ENCODE data around the gene LHX4.
"Not testable (repeated sequence)": the region's sequence is repeated elsewhere in the genome, so short reads cannot be mapped to it uniquely, and the experiment has no call there.

The LHX4 gene

DNA sequence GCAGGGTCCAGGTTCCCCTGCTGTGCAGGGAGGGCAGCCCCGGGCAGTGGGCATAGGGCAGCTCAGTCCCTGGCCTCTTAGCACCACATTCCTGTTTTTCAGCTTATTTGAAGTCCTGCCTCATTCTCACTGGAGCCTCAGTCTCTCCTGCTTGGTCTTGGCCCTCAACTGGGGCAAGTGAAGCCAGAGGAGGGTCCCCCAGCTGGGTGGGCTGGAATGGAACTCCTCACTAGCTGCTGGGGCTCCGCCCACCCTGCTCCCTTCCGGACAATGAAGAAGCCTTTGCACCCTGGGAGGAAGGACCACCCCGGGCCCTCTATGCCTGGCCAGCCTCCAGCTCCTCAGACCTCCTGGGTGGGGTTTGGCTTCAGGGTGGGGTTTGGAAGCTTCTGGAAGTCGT lies 32.8 kb upstream of the LHX4 start:
- DNase-seq (ENCODE audit: low read depth, low spot score), result no peak

DNA sequence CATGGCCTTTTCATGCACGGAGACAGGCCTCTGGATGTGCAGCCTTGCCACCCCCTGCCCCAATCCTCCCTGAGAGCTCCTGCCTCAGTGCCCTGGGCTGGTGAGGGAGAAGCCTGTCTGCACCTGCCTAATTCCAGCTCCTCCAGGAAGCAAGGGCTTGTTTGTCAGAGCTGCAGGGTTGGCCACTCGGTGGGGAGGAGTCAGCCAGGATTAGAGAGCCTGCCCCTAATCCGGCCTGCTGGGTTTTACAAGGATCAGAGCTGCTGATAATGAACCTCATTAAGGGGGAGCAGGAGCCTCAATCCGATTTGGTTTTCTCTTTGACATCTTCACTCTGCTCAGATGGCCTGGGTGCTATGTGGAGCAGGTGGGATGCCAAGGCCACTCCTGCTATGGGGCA lies 31.9 kb upstream of the LHX4 start:
- no peak for DNase-seq (ENCODE audit: low read depth, low spot score)

DNA sequence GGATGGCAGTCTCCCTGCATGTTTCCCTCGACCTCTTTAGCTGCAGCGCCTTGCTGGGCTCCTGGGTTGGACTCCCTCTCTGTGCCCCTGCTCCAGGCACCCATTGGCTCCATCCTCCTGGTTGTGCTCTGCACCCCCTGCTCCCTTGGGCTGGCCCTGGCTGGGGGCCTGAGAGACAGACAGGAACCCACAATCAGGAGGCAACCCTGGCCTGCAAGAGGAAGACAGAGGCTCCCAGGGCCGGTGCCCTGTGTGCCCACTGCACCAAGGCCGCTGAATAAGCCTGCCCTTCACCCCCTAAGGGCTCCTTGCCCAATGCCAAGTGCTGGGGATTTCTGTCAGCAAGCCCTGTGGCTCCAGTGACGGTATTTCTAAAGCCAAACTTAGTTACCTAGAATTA lies 31.5 kb upstream of the LHX4 start:
- no peak for DNase-seq (ENCODE audit: low read depth, low spot score)

GRCh38 chr1:180199018-180199417 lies 31.0 kb upstream of the LHX4 start:
- DNase-seq (ENCODE audit: low read depth, low spot score), result no peak

DNA sequence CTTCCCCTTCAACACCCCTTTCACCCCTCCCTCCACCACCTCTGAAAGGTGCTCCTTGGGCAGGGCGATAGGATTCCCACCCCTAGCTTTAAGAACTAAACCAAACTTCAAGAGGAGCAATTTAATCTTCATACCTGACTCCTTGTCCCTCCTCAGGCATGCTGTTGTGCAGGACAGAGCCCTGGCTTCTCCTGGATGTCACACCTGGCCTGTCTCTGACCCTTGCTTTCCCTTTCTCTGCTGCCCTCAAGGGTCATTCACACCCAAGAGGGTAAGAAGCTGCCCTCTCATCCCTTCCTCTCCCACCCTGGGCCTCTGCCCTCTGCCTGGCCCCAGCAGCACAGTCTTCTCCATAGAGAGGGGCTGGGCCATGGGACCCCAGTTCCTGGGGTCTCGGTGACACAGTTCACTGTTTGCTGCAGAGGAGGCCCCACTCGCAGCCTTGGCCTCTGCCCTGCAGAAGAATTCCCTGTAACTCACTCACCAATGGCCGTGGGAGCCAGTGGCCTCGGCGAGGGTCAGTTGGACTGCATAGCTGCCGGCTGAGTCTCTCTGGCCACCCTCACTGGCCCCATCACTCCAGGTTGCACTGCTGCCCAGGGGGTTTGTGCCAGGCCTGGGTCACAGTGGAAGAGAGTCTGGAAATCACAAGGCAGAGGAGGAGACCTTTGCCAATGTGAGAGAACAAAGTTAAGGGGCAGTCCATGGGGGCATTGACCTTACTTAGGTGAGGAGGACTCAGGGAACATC lies 28.4 kb upstream of the LHX4 start:
- DNase-seq (ENCODE audit: low read depth, low spot score), result no peak

GRCh38 chr1:180202588-180202987 lies 27.5 kb upstream of the LHX4 start:
- DNase-seq (ENCODE audit: low read depth, low spot score), result not testable (repeated sequence)

DNA sequence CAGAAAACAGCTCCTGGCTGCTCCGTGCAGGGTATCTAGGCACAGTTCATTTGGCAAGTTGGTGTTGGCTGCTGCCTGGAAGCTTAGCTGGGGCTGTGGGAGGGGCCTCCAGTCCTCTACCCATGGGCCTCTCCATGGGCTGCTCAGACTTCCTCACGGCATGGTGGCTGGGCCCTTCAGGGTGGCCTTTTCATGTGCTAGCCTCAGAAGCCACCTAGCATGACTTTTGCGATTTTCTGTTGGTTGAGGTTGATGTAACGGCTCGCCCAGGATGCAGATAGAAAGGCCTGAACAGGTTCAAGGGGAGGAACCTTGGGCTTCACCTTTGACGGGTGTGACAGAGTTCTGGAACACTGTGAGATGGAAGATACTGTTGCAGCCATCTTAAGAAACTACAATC lies 25.8 kb upstream of the LHX4 start:
- DNase-seq (ENCODE audit: low read depth, low spot score), result no peak

DNA sequence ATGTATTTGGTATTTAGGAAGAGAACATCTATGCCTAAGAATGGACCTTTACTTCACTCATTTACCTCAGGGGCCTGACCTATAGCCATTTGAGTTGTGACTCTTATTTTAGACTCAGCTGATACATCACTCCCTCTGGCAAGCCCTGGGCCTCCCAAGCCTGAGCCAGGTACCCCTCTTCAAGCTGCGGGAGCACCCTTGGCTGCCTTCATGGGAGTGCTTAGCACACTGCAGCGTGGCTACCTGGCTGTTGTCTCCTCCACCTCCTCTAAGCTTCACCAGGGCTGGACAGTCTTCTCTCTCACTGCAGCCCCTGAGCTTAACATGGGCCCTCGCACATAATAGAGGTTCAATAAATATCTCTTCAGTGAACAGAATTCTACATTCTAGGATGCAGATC lies 23.5 kb upstream of the LHX4 start:
- DNase-seq (ENCODE audit: low read depth, low spot score), result no peak

DNA sequence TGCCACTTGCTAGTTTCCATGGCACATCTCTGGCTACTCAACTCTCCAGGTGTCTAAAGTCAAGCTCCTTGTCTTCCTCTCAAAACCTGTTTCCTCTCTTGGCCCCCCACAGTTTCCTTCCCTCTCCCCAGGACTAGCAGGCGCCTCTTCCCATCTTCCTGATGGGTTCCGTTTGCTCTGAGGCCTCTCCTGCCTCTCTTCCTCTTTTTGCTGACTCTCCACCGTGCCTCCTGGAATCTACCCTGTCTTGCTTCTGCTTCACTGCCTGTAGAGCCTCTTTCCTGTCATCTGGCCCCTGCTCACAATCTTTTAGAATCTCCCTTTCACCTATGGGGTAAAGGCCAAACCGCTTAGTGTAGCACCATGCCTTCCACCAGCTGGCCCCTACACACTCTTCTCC lies 21.8 kb upstream of the LHX4 start:
- DNase-seq (ENCODE audit: low read depth, low spot score), result no peak

DNA sequence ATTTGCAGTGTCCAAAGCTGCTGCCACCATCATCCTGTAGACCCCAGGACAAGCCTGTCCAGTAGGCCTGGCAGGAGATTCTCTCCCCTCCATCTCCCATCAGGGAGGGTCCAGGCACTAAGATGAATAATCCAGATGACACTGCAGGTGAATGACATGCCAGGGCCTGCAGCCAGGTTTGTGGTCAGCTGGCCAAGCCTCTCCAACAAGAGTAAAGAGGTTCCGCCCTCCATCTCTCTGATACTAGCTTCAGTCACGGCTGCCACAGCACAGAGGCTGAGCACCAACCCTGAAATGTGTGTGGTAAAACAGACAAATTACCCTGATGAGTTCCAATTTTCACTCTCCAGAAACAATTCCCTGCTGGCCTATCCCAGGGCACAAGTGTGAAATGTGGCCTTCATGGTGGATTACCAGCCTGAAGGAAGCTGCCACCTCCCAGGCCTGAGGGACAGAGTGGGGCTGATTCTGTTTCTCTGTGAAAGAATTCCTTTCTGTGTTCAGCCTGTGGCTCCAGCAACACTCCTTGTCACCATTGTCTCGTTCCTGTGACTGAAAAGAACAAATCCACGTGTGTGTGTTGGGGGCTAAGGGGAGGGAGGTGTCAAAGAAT lies 19.9 kb upstream of the LHX4 start:
- DNase-seq (ENCODE audit: low read depth, low spot score), result no peak

DNA sequence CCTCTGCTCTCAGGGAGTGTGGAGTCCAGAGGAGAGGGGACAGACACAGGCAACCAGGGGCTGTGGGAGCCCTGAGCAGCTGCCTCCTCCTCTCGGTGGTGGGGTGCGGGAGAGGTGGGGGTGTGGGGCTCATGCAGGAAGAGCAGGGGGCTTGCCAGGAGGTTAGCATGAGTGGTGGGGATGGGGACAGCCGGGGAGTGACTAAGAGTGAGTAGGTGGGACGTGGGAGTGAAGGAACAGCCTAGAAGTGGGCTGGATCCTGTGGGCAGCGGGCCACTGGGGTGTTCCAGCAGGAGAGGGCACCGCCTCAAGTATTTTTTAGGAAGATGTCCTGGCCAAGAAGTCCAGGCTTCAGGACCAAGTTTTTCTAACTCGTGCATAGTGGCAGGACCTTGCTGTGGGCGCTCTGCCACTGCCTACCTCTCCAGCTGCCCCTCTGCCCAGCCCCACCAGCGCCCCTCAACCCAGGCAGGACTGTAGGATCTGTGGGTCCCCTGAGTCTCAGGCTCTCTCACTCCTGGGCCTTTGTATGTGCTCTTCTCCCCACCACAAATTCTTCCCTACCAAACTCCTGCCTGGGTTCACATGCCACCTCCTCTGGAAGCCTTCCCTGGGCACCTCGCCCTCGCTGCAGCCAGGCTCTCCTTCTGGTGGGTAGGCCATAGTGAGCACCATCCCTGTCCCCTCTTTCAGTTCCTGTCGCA lies 18.8 kb upstream of the LHX4 start:
- no peak for DNase-seq (ENCODE audit: low read depth, low spot score)

- DNase-seq (ENCODE audit: low read depth, low spot score), result no peak
These were observed 18.2 kb upstream of the LHX4 start for GRCh38 chr1:180211860-180212229.

- no peak for DNase-seq (ENCODE audit: low read depth, low spot score)
These were observed 16.5 kb upstream of the LHX4 start for GRCh38 chr1:180213401-180214170.

- DNase-seq (ENCODE audit: low read depth, low spot score), result no peak
These were observed 14.0 kb upstream of the LHX4 start for GRCh38 chr1:180215856-180216625.

DNA sequence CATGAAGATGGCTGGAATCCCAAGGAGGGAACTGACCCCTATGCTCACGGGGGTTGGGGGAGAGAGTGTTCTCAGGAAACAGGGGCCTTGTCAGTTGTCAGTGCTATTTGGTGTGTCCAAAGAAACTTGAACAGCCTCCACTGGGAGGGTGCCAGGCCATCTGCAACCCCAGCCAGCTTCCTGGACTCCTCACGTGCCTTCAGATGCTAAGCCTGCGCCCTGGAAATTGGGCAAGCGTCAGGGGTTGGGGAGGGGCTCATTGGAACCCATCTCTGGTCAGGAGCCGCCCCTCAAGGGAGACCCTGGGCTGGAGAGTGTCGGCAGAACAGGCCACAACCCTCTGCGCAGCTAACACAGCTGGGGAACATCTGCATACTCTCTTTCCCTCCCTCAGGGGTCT lies 13.1 kb upstream of the LHX4 start:
- DNase-seq (ENCODE audit: low read depth, low spot score), result no peak

DNA sequence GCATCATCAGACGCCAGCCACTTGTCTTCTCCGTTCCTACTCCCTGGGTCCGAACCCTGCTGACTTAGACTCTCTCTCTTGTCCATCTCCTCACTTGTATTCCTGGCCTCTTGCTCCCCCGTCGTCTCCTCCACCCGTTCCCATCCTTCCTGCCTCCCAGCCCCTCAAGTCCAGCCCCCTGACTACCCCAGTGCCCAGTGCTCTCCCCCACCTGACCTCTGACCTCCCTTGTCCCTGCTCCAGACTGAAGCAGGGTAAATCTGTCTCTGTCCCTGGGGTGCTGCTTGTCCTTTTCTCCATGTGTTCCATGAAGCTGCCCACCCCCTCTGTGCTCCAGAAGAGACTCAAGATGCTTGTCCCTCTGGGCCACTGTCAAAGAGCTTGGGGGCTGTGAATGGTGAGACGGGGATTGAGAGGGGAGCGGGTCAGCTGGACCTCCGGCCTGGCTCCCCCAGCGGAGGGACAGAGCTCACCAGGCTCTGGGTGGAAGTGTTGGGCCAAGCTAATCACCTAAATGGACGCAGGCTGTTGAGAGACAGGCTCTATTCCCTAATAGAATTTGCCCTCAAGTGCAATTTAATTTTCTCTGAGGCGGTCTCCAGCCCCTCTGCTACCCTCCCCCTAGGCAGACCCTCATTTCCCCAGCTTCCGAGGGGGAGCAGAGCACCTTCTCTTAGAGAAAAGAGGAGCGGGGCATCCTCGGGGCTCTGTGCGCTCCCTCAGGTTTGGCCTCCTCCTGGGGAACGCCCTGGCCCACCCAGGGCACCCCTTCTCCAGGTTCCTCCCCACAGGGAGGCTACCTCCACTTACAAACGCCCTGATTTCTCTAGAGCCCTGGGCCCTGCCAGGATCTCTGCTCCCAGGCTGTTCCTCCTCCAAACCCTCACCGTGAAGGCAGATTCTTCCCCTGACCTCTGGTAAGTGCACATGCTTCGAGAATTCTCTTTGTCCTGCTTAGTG lies 11.0 kb upstream of the LHX4 start:
- DNase-seq (ENCODE audit: low read depth, low spot score), result no peak

DNA sequence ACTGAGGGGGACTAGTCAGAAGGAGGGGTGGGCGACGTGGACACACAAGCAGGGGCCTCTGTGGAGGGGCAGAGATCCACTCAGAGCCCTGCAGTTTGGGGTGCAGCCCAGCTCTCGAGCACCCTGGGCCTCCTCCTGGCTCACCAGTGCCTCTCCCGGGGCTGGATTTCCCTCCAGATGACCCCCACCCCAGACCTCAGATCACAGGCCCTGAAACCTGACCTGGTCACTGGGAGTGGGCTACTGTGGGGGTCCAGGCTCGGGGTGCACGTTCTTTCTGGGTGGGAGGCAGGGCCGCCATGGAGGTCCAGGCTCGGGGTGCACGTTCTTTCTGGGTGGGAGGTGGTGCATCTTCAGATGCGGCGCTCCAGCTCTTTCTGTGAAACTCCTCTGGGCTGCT lies 10.3 kb upstream of the LHX4 start:
- no peak for DNase-seq (ENCODE audit: low read depth, low spot score)

DNA sequence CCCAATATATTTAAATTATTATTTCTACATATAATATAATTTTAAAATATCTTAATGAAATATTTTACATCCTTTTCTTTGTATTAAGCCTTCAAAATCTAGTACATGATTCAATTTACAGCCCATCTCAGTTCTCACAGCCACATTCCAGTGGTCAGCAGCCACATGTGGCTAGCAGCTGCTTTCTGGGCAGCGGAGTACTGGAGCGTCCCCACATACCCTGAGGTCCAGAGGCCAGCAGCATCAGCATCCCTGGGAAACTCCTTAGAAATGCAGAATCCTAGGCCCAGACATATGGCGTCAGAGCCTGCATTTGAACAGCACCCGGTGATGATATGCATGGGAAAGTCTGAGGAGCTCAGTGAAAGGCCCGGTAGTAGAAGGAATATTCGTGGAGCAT lies 8.6 kb upstream of the LHX4 start:
- no peak for DNase-seq (ENCODE audit: low read depth, low spot score)

- DNase-seq (ENCODE audit: low read depth, low spot score), result no peak
These were observed 5.2 kb upstream of the LHX4 start for GRCh38 chr1:180224902-180225301.

GRCh38 chr1:180225403-180225802 lies 4.7 kb upstream of the LHX4 start:
- DNase-seq (ENCODE audit: low read depth, low spot score), result no peak
